Endothelial cell of umbilical vein (primary cell): Measurements from ENCODE around the gene TSHB. TPM values are rescaled to one million over a fixed set of nuclear protein-coding genes. Genes with fewer than 3 reads are reported as not detected.

Source experiments
- BruUV-seq: library from RNA; stranded (reverse); fragments of 400-500 nt; replicated peaks from 2 replicates; lab custom pipeline; 2021; lab: Mats Ljungman, UMichigan
- CTCF ChIA-PET: fragments of 300-600, 350-600 bp; sonication (Branson Sonifier 250); formaldehyde crosslinking; loops from one replicate; lab custom pipeline; 2021; ENCODE audit warnings: antibody characterized with exemption, inconsistent platforms; lab: Charles Lee
- POLR2A ChIA-PET: fragments of 300-600, 350-600 bp; sonication (Branson Sonifier 250); formaldehyde crosslinking; loops from one replicate; lab custom pipeline; 2021; ENCODE audit warnings: antibody characterized with exemption, inconsistent platforms; lab: Charles Lee
- DNase-seq: peaks from one replicate; pipeline ENCODE4 v3.0.0-alpha.2; 2011; ENCODE audit warnings: low read depth, low spot score
- FAIRE-seq: peaks from 2 replicates; lab custom pipeline; 2011; peaks lifted over from hg19 to GRCh38; lab: Jason Lieb, UNC
- H2AFZ ChIP-seq: 2 replicates; pipeline ENCODE4 v1.6.0; 2012; ENCODE audit warnings: low read depth, low read length, control low read depth, inconsistent platforms
- H3K27ac ChIP-seq: 2 replicates; pipeline ENCODE4 v1.5.1; 2011; ENCODE audit warnings: low read depth, mild to moderate bottlenecking, control low read depth, low read length, moderate library complexity; ENCODE audit not compliant: insufficient read depth
- H3K27me3 ChIP-seq, 2 experiments: 2 replicates each; pipeline versions ENCODE4 v1.6.0 to v1.6.1; 2011; ENCODE audit warnings: low read length in 2 of 2, mixed read lengths in 1 of 2; ENCODE audit not compliant: control insufficient read depth in 2 of 2, insufficient read depth in 2 of 2
- H3K36me3 ChIP-seq, 2 experiments: 2 replicates in 1 of 2; 3 replicates in 1 of 2; pipeline ENCODE4 v1.5.1; 2011; ENCODE audit warnings: low read length in 2 of 2, mild to moderate bottlenecking in 1 of 2, moderate library complexity in 1 of 2; ENCODE audit not compliant: control insufficient read depth in 2 of 2, insufficient read depth in 2 of 2; ENCODE audit errors: extremely low read depth in 1 of 2
- H3K4me1 ChIP-seq: 3 replicates; pipeline ENCODE4 v1.5.1; 2011; ENCODE audit warnings: mild to moderate bottlenecking, low read length; ENCODE audit not compliant: control insufficient read depth, insufficient read depth; ENCODE audit errors: extremely low read depth
- H3K4me2 ChIP-seq: 2 replicates; pipeline ENCODE4 v1.6.1; 2011; ENCODE audit warnings: low read length, control low read depth, mixed read lengths; ENCODE audit not compliant: insufficient read depth
- H3K4me3 ChIP-seq, 3 experiments: fragments of 200-600 bp in 1 of 3; sonication (generic), shearing (Covaris generic) in 1 of 3; replicated peaks in 1 of 3; 2 replicates each; pipeline ENCODE4 v1.5.1; 2011 to 2016; ENCODE audit warnings: control low read depth in 3 of 3, low read length in 3 of 3, mild to moderate bottlenecking in 2 of 3, inconsistent platforms in 1 of 3, low read depth in 1 of 3, moderate library complexity in 1 of 3; ENCODE audit not compliant: insufficient read depth in 1 of 3
- H3K79me2 ChIP-seq: 2 replicates; pipeline ENCODE4 v1.6.0; 2012; ENCODE audit warnings: low read length, inconsistent platforms; ENCODE audit not compliant: control insufficient read depth, insufficient read depth
- H3K9ac ChIP-seq: replicated peaks from 2 replicates; pipeline ENCODE3; 2011; ENCODE audit warnings: low read length, control low read depth; ENCODE audit not compliant: insufficient read depth; ENCODE audit errors: extremely low read depth
- H3K9me1 ChIP-seq: replicated peaks from 3 replicates; pipeline ENCODE4 v1.6.0; 2011; ENCODE audit warnings: mild to moderate bottlenecking, low read length; ENCODE audit not compliant: control insufficient read depth, insufficient read depth; ENCODE audit errors: extremely low read depth
- H3K9me3 ChIP-seq: replicated peaks from 2 replicates; pipeline ENCODE4 v1.5.1; 2012; ENCODE audit warnings: low read length, inconsistent platforms; ENCODE audit not compliant: control insufficient read depth, insufficient read depth
- H4K20me1 ChIP-seq: replicated peaks from 2 replicates; pipeline ENCODE3; 2011; ENCODE audit warnings: mild to moderate bottlenecking, low read length; ENCODE audit not compliant: control insufficient read depth, insufficient read depth; ENCODE audit errors: extremely low read depth
- EZH2 ChIP-seq: IDR thresholded peaks from 2 replicates; pipeline ENCODE4 v1.6.1; 2012; ENCODE audit warnings: borderline replicate concordance, low read depth, mild to moderate bottlenecking, moderate library complexity, low read length, inconsistent platforms; ENCODE audit not compliant: severe bottlenecking
- FOS ChIP-seq: IDR thresholded peaks from 2 replicates; pipeline ENCODE4 v1.6.1; 2011; ENCODE audit warnings: mild to moderate bottlenecking, low read length, moderate library complexity, borderline replicate concordance; ENCODE audit not compliant: insufficient read depth
- GATA2 ChIP-seq: IDR thresholded peaks from 2 replicates; pipeline ENCODE4 v1.7.0; 2011; ENCODE audit warnings: low read depth, mild to moderate bottlenecking, moderate library complexity, mixed read lengths, low read length; ENCODE audit not compliant: insufficient read length, insufficient read depth
- JUN ChIP-seq: IDR thresholded peaks from 2 replicates; pipeline ENCODE4 v1.6.1; 2011; ENCODE audit warnings: borderline replicate concordance, low read depth; ENCODE audit not compliant: insufficient read length, insufficient read depth
- MYC ChIP-seq: IDR thresholded peaks from one replicate; pipeline ENCODE4 v1.6.1; 2011; ENCODE audit warnings: mild to moderate bottlenecking, low read depth, low read length
- POLR2A ChIP-seq: IDR thresholded peaks from 2 replicates; pipeline ENCODE4 v1.6.1; 2012; ENCODE audit warnings: low read depth, mild to moderate bottlenecking, control low read depth, low read length
- POLR2AphosphoS5 ChIP-seq: IDR thresholded peaks from 2 replicates; pipeline ENCODE4 v1.6.1; 2012; ENCODE audit warnings: low read depth, mild to moderate bottlenecking, control low read depth, low read length, moderate library complexity; ENCODE audit not compliant: insufficient read depth
- dilution Hi-C: fragments of 300-500 bp; cut with MboI; formaldehyde crosslinking; loops from one replicate; pipeline ENCODE4 v1.15.0; 2019; ENCODE audit warnings: low sequenced_read_pairs; ENCODE audit not compliant: extremely low pct_ligation_motif_present
- intact Hi-C: fragments of 100-400 bp; cut with micrococcal nuclease; formaldehyde crosslinking; loops from one replicate; pipeline ENCODE4 v1.10.0; 2022
- polyA plus RNA-seq, 4 experiments: library from polyadenylated mRNA; depleted of rRNA in 3 of 4; stranded (reverse) in 3 of 4; unstranded in 1 of 4; fragments of >200 nt; gene quantifications; 2 replicates each; pipeline versions ENCODE4 v1.2.1 to v1.2.3, GENCODE V29; 2011 to 2012; ENCODE audit warnings: missing spikeins in 1 of 4
- total RNA-seq: library from RNA; stranded (reverse); gene quantifications from 2 replicates; pipeline ENCODE4 v1.2.3, GENCODE V29; 2021
- TF ChIP-seq, protein P1 (sequence below): IDR thresholded peaks from 2 replicates; pipeline ENCODE4 v1.6.1; 2011; ENCODE audit not compliant: insufficient read depth, insufficient read length
- TF ChIP-seq, protein P2 (sequence below), 2 donors: IDR thresholded peaks; 1 replicate in 1 of 2; 2 replicates in 1 of 2; pipeline ENCODE4 v1.5.1; 2011; ENCODE audit warnings: low read length in 2 of 2, mild to moderate bottlenecking in 2 of 2, moderate library complexity in 2 of 2, control low read depth in 1 of 2, inconsistent platforms in 1 of 2, low read depth in 1 of 2; ENCODE audit not compliant: insufficient read depth in 1 of 2; ENCODE audit errors: extremely low read depth in 1 of 2

The TSHB gene
- total and polyA plus RNA-seq, 2 donors (not counting 3 experiments of a cell fraction or from before 2014, with no cell fraction given): not detected

DNA sequence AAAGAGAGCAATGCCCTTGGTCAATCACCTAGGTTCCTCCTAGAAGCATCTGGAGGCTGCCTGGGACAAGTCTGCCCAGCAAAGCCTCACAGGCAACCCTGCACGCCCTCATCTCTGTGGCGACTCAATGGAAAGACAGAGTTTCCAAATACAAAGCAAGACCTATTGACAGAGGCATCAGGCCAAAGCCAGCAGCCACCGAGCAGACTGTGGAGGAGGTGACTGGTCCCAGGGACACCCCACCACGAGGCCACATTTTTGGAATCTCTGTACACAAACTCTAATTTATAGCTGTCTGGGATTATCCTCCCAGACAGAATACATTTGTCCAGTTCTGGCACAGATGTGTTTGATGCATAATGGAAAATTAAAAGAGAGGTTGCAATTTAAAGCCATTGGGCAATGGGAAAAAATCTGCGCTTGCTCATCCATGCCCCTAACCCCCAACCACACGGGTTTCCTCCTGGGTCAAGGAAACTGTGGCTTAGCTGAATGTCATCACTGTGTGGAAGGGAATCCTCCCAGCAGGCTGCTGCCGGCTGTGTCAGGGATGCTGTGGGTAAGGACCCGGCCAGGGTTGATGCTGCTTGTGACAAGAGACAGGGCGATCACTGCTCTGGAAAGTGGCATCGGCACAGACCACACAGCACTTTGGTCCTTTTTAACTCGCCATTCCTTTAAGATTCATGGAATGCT, 45.4 kb downstream of the TSHB start:
- Histone ChIP-seq H3K4me1 (no peaks in the 10 kb centered on the region), H3K9me3 (no peaks in the 10 kb centered on the region), H3K27ac (no peak overlapping the region), H3K4me3 (no peak overlapping the region), H4K20me1 (no peaks in the 10 kb centered on the region), H3K4me2 (no peak overlapping the region), H3K27me3 (peaks cover 5 to 8% of the 10 kb centered on the region in 2 experiments), H3K9ac (no peak overlapping the region), H2AFZ (no peak overlapping the region), H3K9me1 (no peaks in the 10 kb centered on the region), H3K79me2 (no peaks in the 10 kb centered on the region), H3K36me3 (no peaks in the 10 kb centered on the region)
- TF ChIP-seq POLR2AphosphoS5 (no peak), EZH2 (no peak), POLR2A (no peak), MYC (no peak), FOS (no peak), GATA2 (no peak), JUN (no peak)
- TF ChIP-seq, protein P1, sequence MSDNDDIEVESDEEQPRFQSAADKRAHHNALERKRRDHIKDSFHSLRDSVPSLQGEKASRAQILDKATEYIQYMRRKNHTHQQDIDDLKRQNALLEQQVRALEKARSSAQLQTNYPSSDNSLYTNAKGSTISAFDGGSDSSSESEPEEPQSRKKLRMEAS: no peak
- TF ChIP-seq, protein P2, sequence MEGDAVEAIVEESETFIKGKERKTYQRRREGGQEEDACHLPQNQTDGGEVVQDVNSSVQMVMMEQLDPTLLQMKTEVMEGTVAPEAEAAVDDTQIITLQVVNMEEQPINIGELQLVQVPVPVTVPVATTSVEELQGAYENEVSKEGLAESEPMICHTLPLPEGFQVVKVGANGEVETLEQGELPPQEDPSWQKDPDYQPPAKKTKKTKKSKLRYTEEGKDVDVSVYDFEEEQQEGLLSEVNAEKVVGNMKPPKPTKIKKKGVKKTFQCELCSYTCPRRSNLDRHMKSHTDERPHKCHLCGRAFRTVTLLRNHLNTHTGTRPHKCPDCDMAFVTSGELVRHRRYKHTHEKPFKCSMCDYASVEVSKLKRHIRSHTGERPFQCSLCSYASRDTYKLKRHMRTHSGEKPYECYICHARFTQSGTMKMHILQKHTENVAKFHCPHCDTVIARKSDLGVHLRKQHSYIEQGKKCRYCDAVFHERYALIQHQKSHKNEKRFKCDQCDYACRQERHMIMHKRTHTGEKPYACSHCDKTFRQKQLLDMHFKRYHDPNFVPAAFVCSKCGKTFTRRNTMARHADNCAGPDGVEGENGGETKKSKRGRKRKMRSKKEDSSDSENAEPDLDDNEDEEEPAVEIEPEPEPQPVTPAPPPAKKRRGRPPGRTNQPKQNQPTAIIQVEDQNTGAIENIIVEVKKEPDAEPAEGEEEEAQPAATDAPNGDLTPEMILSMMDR (IDR thresholded peaks at IDR 0.05; ENCODE audit: extremely low read depth in 1 of 2, insufficient read depth in 1 of 2, low read depth in 1 of 2, low read length in 2 of 2): no peak
- ChIA-PET CTCF (no interaction called here), POLR2A (no interaction called here)
- DNase-seq (no peak), FAIRE-seq (no peak)
- intact Hi-C loops (no loop called here), dilution Hi-C loops (no loop called here)
- no TSS peak for BruUV-seq
